ENCODE measurements around the gene COL4A2. TPM values are rescaled to one million over a fixed set of nuclear protein-coding genes. Genes with fewer than 3 reads are reported as not detected.

The COL4A2 gene
- total and polyA plus RNA-seq, 2 donors, result 465 to 488 TPM

Small RNAs within 50 kb of the gene (small RNA-seq; reads per million reads assigned to genes)
- gene MIR8073, result not detected

Other genes with a start within 250 kb of the COL4A2 start
- gene COL4A1, start 127 bp upstream of the COL4A2 start, total RNA-seq, result 1,096 TPM
- 334 TPM for gene COL4A1, start 127 bp upstream of the COL4A2 start, polyA plus RNA-seq

All from urinary bladder (tissue), 2 donors.